SJSA1 (cell line): ENCODE results near the gene COMMD1. TPM values are rescaled to one million over a fixed set of nuclear protein-coding genes. Genes with fewer than 3 reads are reported as not detected.

Experiments
- DNase-seq, 2 experiments: peaks; one replicate each; pipeline ENCODE4 v3.0.0-alpha.2; 2015 to 2020; ENCODE audit warnings: low spot score in 2 of 2, low read depth in 1 of 2
- H3K27ac ChIP-seq: fragments of 250-450 bp; sonication (Bioruptor Pico); 2 replicates; pipeline ENCODE4 v1.5.1; 2020; ENCODE audit warnings: mild to moderate bottlenecking, moderate library complexity
- H3K27me3 ChIP-seq: fragments of 250-450 bp; sonication (Bioruptor Pico); replicated peaks from 2 replicates; pipeline ENCODE4 v1.5.1; 2020; ENCODE audit warnings: mild to moderate bottlenecking, moderate library complexity
- H3K36me3 ChIP-seq: fragments of 250-450 bp; sonication (Bioruptor Pico); 2 replicates; pipeline ENCODE4 v1.5.1; 2020; ENCODE audit warnings: mild to moderate bottlenecking
- H3K4me1 ChIP-seq: fragments of 250-450 bp; sonication (Bioruptor Pico); replicated peaks from 2 replicates; pipeline ENCODE4 v1.6.1; 2021; ENCODE audit warnings: mild to moderate bottlenecking
- H3K4me3 ChIP-seq: fragments of 250-450 bp; sonication (Bioruptor Pico); 2 replicates; pipeline ENCODE4 v1.5.1; 2020; ENCODE audit warnings: mild to moderate bottlenecking
- H3K9me3 ChIP-seq: fragments of 250-450 bp; sonication (Bioruptor Pico); replicated peaks from 2 replicates; pipeline ENCODE4 v1.5.1; 2020; ENCODE audit warnings: mild to moderate bottlenecking
- total RNA-seq: library from RNA; depleted of rRNA; stranded (reverse); fragments of >200 nt; shearing (Covaris generic); gene quantifications from 2 replicates; pipeline ENCODE4 v1.2.3, GENCODE V29; 2014

Gene COMMD1
- total RNA-seq, 1 experiment from 2014 or later, result 62.2 TPM

DNA sequence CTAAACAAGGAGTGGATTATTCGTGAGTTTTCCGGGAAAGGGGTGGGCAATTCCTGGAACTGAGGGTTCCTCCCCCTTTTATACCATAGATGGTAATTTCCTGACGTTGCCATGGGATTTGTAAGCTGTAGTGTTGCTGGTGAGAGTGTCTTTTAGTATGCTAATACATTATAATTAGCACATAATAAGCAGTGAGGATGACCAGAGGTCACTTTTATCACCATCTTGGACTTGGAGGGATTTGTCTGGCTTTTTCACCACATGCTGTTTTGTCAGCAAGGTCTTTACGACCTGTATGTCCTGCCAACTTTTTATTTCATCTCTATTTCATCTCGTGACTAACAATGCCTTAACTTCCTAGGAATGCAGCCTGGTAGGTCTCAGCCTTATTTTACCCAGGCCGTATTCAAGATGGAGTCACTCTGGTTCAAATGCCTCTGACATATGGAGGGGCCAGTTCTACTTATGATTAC, 165.7 kb downstream of the COMMD1 start:
- Histone ChIP-seq H3K9me3 (no peaks in the 10 kb centered on the region), H3K36me3 (0 out of 2 replicates have a peak, but pooled peaks cover 3% of the 10 kb centered on the region), H3K27ac (no peak overlapping the region), H3K27me3 (no peaks in the 10 kb centered on the region), H3K4me3 (no peak overlapping the region), H3K4me1 (no peaks in the 10 kb centered on the region)
- DNase-seq, result no peak

GRCh38 chr2:62071760-62072680, 166.5 kb downstream of the COMMD1 start:
- H3K27ac ChIP-seq, result no peak overlapping the region
- no peaks in the 10 kb centered on the region for H3K4me1 ChIP-seq
- no peaks in the 10 kb centered on the region for H3K27me3 ChIP-seq
- H3K4me3 ChIP-seq, result no peak overlapping the region
- no peak for DNase-seq
- H3K36me3 ChIP-seq, result 0 out of 2 replicates have a peak, but pooled peaks cover 3% of the 10 kb centered on the region
- H3K9me3 ChIP-seq, result no peaks in the 10 kb centered on the region

DNA sequence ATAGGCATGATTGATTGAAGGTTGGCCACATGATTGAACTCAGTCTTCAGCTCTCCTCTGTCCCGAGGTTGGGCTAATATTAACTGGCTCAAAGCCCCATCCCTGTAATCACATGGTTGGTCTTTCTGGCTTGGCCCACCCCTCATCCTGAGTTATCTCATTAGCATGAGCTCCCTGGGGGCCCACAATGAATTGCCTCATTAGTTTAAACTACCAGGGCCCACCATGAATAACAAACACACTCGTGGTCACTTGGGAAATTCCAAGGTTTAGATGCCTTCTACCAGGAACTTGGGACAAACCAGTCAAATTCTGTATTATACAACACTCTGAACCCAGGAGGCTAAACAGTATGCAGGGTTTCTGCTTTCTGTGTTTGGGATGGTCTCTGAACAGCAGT, 168.8 kb downstream of the COMMD1 start:
- Histone ChIP-seq H3K36me3 (0 out of 2 replicates have a peak, but pooled peaks cover 3% of the 10 kb centered on the region), H3K27ac (no peak overlapping the region), H3K4me3 (no peak overlapping the region), H3K4me1 (no peaks in the 10 kb centered on the region), H3K9me3 (no peaks in the 10 kb centered on the region), H3K27me3 (no peaks in the 10 kb centered on the region)
- no peak for DNase-seq

- no peak for DNase-seq
- no peak overlapping the region for H3K27ac ChIP-seq
These were observed 171.6 kb downstream of the COMMD1 start for GRCh38 chr2:62076980-62077638.

GRCh38 chr2:62084801-62085200, 179.3 kb downstream of the COMMD1 start:
- Histone ChIP-seq H3K4me3 (no peak overlapping the region), H3K36me3 (no peaks in the 10 kb centered on the region), H3K27ac (no peak overlapping the region), H3K9me3 (no peaks in the 10 kb centered on the region), H3K27me3 (no peaks in the 10 kb centered on the region), H3K4me1 (no peaks in the 10 kb centered on the region)
- DNase-seq, result no peak

More at GRCh38 chr2:62076980-62077638, 171.6 kb downstream of the COMMD1 start:
- H3K27me3 ChIP-seq, result no peaks in the 10 kb centered on the region
- H3K4me3 ChIP-seq, result no peak overlapping the region
- no peaks in the 10 kb centered on the region for H3K9me3 ChIP-seq
- no peaks in the 10 kb centered on the region for H3K4me1 ChIP-seq
- H3K36me3 ChIP-seq, result 0 out of 2 replicates have a peak, but pooled peaks cover 3% of the 10 kb centered on the region

DNA sequence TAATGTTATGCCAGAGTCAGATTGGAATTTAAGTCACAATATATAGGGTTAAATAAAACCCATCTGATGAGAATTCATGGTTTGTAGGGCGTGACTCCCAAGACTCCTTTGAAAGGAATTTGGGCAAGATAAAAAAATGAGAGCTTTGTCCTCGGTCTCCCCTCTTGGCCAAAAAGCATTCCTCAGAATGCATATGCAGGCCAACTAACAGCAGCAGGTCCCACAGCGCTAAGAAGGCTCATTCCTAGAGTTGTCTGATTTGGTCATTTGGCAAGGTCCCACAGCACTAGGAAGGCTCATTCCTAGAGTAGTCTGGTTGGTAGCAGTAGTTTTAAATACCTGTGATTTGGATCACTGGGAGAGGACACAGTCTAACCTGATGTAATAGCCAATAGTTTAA, 184.2 kb downstream of the COMMD1 start:
- DNase-seq, result no peak
- Histone ChIP-seq H3K4me1 (no peaks in the 10 kb centered on the region), H3K4me3 (no peak overlapping the region), H3K36me3 (no peaks in the 10 kb centered on the region), H3K27me3 (no peaks in the 10 kb centered on the region), H3K27ac (no peak overlapping the region), H3K9me3 (no peaks in the 10 kb centered on the region)

DNA sequence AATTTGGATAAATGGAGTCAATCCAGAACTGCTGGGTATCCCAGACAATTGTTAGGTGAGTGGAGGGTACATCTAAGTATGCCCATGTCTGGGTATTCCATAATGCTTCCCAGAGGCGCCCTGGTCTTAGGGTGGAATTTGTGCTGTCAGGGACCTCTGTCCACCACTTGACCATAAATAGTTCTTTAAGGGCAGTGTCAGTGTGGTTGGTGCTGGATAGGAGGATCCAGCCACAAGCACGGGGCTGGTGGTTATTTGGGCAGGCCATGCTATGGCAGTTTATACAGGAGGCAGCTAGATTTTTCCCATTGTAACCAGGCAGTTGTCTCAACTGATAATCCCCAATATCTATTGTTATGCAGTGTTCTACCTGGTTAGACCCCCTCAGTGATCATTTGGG, 186.0 kb downstream of the COMMD1 start:
- H3K4me3 ChIP-seq, result no peak overlapping the region
- H3K9me3 ChIP-seq, result no peaks in the 10 kb centered on the region
- H3K36me3 ChIP-seq, result no peaks in the 10 kb centered on the region
- H3K27ac ChIP-seq, result no peak overlapping the region
- no peaks in the 10 kb centered on the region for H3K27me3 ChIP-seq
- no peaks in the 10 kb centered on the region for H3K4me1 ChIP-seq
- DNase-seq, result no peak

DNA sequence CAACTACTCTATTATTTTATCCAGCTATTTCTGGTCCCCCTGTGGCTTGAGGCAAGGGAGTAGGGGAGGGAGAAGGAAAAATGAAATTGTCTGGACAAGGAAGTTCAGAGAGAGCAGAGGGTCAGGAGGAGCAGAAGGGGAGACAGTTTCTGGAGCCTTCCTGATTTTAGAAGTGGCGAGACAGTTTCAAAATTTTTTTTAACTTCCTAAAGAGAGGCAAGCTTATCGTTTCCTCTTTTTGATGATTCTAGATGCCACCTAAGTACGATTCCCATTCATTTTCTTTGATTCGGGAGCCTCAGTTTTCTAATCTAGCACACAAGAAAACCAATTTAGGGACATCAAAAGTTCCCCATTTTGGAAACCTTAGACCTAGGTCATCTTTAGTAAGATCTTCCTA, 193.6 kb downstream of the COMMD1 start:
- Histone ChIP-seq H3K4me1 (no peaks in the 10 kb centered on the region), H3K27me3 (no peaks in the 10 kb centered on the region), H3K27ac (no peak overlapping the region), H3K4me3 (no peak overlapping the region), H3K9me3 (no peaks in the 10 kb centered on the region), H3K36me3 (no peaks in the 10 kb centered on the region)
- DNase-seq, result no peak

DNA sequence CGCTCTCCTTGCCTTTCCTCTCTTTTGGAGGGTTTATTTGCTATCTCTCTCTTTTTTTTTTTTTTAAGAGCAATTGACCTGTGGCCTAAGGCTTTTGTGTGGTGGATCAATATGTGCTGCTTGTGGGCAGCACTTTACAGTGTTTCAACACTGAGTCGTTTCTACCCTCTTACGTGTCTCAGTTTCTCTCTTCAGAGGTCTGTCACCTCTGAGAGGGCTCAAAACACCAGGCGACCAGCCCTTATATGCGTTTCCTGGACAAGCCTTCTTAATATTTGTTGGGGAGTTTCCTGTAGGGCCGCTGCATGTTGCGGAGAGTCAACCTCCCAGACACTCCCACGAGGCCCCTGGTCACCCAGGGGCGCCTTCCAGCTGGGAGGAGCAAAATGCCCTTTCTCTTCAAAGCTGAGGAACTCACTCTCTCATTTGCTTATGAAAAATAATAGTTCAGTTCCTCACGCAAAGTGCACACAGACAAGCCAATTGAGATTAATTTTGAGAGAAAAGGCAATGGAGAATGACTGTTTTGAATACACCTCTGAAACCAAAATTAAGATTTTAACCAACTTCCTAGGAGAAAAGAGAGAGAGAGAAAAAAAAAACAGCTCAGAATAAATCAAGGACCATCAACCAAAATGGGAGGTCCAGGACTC, 194.2 kb downstream of the COMMD1 start:
- no peak overlapping the region for H3K27ac ChIP-seq
- no peaks in the 10 kb centered on the region for H3K36me3 ChIP-seq
- no peaks in the 10 kb centered on the region for H3K4me1 ChIP-seq
- no peak for DNase-seq
- no peak overlapping the region for H3K4me3 ChIP-seq
- H3K27me3 ChIP-seq, result no peaks in the 10 kb centered on the region
- H3K9me3 ChIP-seq, result no peaks in the 10 kb centered on the region

DNA sequence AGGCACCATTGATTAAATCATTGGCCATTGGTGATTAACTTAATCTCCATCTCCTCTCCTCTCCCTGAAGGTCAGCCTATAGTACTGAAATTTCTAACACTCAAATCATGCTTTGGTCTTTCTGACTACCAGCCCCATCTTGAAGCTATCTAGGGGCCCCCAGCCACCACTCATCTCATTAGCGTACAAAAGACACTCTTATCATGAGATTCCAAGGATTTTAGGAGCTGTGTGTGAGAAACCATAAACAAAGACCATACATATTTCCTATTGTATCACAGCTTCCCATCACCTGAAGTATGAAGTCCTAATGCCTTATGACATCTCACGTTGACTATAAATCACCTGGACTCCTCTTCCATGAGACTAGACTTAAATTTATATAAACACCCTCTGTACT, 196.4 kb downstream of the COMMD1 start:
- H3K9me3 ChIP-seq, result no peaks in the 10 kb centered on the region
- no peak for DNase-seq
- H3K27ac ChIP-seq, result no peak overlapping the region
- H3K27me3 ChIP-seq, result no peaks in the 10 kb centered on the region
- H3K4me1 ChIP-seq, result no peaks in the 10 kb centered on the region
- H3K4me3 ChIP-seq, result no peak overlapping the region
- H3K36me3 ChIP-seq, result no peaks in the 10 kb centered on the region

DNA sequence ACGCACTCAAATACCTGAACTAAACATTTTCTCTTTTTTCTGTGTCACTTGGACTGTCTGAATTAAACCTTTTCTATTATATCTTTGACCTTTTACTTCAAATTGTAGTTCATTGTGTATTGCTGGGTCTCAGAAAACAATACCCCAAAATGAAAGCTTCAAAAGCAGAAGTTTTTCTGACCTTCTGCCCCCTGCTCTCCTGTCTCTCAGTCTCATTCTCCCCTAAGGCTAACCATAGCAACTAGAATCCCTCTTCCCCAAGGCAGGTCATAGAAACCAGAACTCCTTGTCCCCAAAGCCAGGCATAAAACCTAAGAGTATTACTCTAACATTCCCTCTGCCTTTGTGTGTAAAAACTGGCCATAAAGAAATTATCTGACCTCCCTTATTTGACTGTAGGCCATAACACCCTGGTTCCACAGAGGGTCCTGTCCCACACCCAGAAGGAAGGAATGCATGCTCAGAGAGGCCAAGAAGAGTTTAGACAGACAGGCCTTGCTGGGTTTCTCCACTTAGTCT, 197.0 kb downstream of the COMMD1 start:
- Histone ChIP-seq H3K4me1 (no peaks in the 10 kb centered on the region), H3K9me3 (no peaks in the 10 kb centered on the region), H3K27ac (no peak overlapping the region), H3K36me3 (no peaks in the 10 kb centered on the region), H3K27me3 (no peaks in the 10 kb centered on the region), H3K4me3 (no peak overlapping the region)
- no peak for DNase-seq

- no peak for DNase-seq
- H3K4me3 ChIP-seq, result no peak overlapping the region
- H3K36me3 ChIP-seq, result no peaks in the 10 kb centered on the region
- H3K27me3 ChIP-seq, result no peaks in the 10 kb centered on the region
- H3K27ac ChIP-seq, result no peak overlapping the region
- no peaks in the 10 kb centered on the region for H3K4me1 ChIP-seq
- H3K9me3 ChIP-seq, result no peaks in the 10 kb centered on the region
These were observed 204.1 kb downstream of the COMMD1 start for GRCh38 chr2:62109554-62109953.

DNA sequence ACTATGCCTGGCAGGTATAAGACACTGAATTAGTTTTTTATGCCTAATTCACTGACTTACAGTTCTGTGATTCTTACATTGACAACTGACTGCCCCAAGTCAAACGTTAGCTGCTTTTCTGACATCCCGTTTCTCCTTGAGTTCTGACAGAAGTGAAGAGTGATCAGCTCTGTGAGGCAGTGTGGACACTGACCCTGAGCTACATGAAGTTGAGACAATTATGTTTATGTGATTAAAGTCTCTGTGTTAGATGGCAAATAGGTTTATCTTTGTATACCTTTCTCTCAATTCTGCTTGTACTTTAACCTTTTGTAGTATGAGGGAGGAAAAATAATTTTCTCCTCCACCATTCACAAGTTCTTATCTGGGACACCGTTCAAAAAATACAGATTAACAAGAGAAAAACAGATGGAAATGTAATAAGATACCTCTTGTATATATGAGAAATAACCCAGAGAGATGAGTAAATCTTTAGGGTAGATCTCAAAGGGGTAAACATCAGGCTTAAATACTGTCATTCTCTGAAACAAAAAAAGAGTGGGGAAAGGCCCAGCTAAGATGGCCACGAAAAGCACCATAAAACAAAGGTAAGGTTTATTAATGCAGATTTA, 205.0 kb downstream of the COMMD1 start:
- DNase-seq, result no peak
- H3K4me3 ChIP-seq, result no peak overlapping the region
- H3K27me3 ChIP-seq, result no peaks in the 10 kb centered on the region
- no peaks in the 10 kb centered on the region for H3K9me3 ChIP-seq
- no peaks in the 10 kb centered on the region for H3K36me3 ChIP-seq
- no peaks in the 10 kb centered on the region for H3K4me1 ChIP-seq
- H3K27ac ChIP-seq, result no peak overlapping the region
